HepG2 (cell line): ENCODE results near the gene COPS7B. TPM values are rescaled to one million over a fixed set of nuclear protein-coding genes. Genes with fewer than 3 reads are reported as not detected.
A peak's percentile ranks its signal among the peaks of the same experiment; 100 is the strongest.

Experiments
- GTF2F1 ChIP-seq: fragments of 150-350 bp; IDR thresholded peaks from 2 replicates; pipeline ENCODE4 v1.6.1; 2014; ENCODE audit warnings: low read length
- SP140L ChIP-seq: sonication (generic); formaldehyde crosslinking; IDR thresholded peaks from 2 replicates; pipeline ENCODE4 v1.4.0; 2020; ENCODE audit warnings: missing genetic modification reagents, borderline replicate concordance
- SP2 ChIP-seq: sonication (generic); formaldehyde crosslinking; IDR thresholded peaks from 2 replicates; pipeline ENCODE4 v1.5.1; 2020; ENCODE audit warnings: mild to moderate bottlenecking, missing genetic modification reagents
- YEATS4 ChIP-seq: sonication (generic); formaldehyde crosslinking; IDR thresholded peaks from 2 replicates; pipeline ENCODE4 v1.4.0; 2020; ENCODE audit warnings: missing genetic modification reagents, borderline replicate concordance
- ZNF264 ChIP-seq: sonication (generic); formaldehyde crosslinking; IDR thresholded peaks from 2 replicates; pipeline ENCODE4 v1.4.0; 2020; ENCODE audit warnings: missing genetic modification reagents
- ZNF317 ChIP-seq: sonication (generic); formaldehyde crosslinking; IDR thresholded peaks from 2 replicates; pipeline ENCODE4 v1.5.0; 2020; ENCODE audit warnings: mild to moderate bottlenecking, missing genetic modification reagents
- polyA plus RNA-seq, 8 experiments: library from polyadenylated mRNA; depleted of rRNA in 3 of 8; stranded (reverse) in 7 of 8; unstranded in 1 of 8; fragments of >200 nt; fragmentation: Illumina TruSeq in 4 of 8; extraction: Trizol in 4 of 8; gene quantifications; 2 replicates each; pipeline versions ENCODE4 v1.2.1 to v1.2.3, GENCODE V29; 2011 to 2016; ENCODE audit warnings: low read depth in 4 of 8, missing spikeins in 1 of 8, mixed read lengths in 1 of 8; ENCODE audit not compliant: insufficient read depth in 1 of 8
- total RNA-seq, 5 experiments: library from RNA; depleted of rRNA; stranded (reverse); fragments of >200 nt; fragmentation: Illumina TruSeq; extraction: Trizol; gene quantifications; 2 replicates each; pipeline ENCODE4 v1.2.3, GENCODE V29; 2016; ENCODE audit warnings: low read depth in 1 of 5
- TF ChIP-seq, protein P1 (sequence below): sonication (generic); formaldehyde crosslinking; IDR thresholded peaks from 2 replicates; pipeline ENCODE4 v1.4.0; 2020; ENCODE audit warnings: mild to moderate bottlenecking, missing genetic modification reagents
- TF ChIP-seq, protein P2 (sequence below): sonication (generic); formaldehyde crosslinking; IDR thresholded peaks from 2 replicates; pipeline ENCODE4 v1.9.0; 2021; ENCODE audit warnings: missing genetic modification reagents, borderline replicate concordance
- TF ChIP-seq, protein P3 (sequence below): sonication (generic); formaldehyde crosslinking; IDR thresholded peaks from 2 replicates; pipeline ENCODE4 v1.5.1; 2020; ENCODE audit warnings: mild to moderate bottlenecking, missing genetic modification reagents, moderate library complexity
- TF ChIP-seq, protein P4 (sequence below): sonication (generic); formaldehyde crosslinking; IDR thresholded peaks from 2 replicates; pipeline ENCODE4 v1.5.0; 2020; ENCODE audit warnings: missing genetic modification reagents, mild to moderate bottlenecking, borderline replicate concordance
- TF ChIP-seq, protein P5 (sequence below): IDR thresholded peaks from 2 replicates; pipeline ENCODE4 v1.6.1; 2016; ENCODE audit warnings: missing compliant biosample characterization, missing genetic modification reagents, borderline replicate concordance
- TF ChIP-seq, protein P6 (sequence below): sonication (generic); formaldehyde crosslinking; IDR thresholded peaks from 2 replicates; pipeline ENCODE4 v1.4.0; 2020; ENCODE audit warnings: missing genetic modification reagents
- TF ChIP-seq, protein P7 (sequence below): sonication (generic); formaldehyde crosslinking; IDR thresholded peaks from 2 replicates; pipeline ENCODE4 v1.9.0; 2021; ENCODE audit warnings: missing genetic modification reagents, borderline replicate concordance

The COPS7B gene
- total and polyA plus RNA-seq, 2 of the 13 experiments (the other 11 are each of a cell fraction or from before 2014, with no cell fraction given) = 30.6 to 62.7 TPM

DNA sequence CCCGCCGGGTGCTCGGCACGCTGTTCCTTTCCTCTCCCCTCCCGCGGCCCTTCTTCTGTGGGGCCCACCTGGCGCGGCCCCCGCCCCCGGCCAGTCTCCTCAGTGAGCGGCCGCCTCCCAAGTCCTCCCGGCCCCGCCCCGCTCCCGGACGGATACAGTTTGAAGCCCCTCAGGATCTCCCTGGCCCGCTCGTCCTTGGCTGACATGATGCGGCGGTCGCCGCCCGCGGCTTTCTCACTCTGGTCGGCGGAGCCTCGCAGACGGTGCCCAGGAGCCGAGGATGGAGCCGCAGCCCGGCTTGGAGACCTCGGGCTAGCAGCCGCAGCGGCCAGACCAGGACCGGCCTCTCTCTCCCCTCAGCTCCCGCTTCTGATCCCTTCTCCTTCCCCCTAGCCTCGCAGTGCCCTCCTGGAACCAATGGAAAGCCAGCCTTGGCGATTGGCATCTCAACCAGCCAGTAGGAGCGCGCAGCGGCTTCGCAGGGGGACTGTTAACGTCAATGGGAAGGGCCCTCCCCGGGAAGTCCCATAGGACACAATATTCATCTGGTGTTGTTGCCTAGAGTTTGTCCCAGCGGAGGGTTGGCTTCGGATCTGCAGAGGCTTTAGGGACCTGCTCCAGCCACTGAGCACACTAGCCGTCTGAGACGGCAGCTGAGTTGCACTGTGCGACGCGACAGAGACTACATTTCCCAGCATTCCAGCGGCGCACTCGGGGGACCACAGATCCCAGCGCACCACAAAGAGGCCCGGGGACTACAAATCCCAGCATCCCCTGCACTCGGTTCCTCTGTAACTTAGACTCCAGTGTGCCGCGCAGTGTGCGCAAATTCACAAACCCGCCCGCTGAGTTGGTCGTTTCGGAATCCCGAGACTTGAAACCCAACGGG is 5.1 kb upstream of the COPS7B start, which contains the start of gene PDE6D (continued):
- TF ChIP-seq, protein P1, sequence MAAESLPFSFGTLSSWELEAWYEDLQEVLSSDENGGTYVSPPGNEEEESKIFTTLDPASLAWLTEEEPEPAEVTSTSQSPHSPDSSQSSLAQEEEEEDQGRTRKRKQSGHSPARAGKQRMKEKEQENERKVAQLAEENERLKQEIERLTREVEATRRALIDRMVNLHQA (CRISPR knock-in tag) = no peak
- TF ChIP-seq, protein P2, sequence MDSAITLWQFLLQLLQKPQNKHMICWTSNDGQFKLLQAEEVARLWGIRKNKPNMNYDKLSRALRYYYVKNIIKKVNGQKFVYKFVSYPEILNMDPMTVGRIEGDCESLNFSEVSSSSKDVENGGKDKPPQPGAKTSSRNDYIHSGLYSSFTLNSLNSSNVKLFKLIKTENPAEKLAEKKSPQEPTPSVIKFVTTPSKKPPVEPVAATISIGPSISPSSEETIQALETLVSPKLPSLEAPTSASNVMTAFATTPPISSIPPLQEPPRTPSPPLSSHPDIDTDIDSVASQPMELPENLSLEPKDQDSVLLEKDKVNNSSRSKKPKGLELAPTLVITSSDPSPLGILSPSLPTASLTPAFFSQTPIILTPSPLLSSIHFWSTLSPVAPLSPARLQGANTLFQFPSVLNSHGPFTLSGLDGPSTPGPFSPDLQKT = 0 out of 2 replicates have a peak, but pooled peaks have one; percentile 30
- TF ChIP-seq SP2 (peak; percentile 100), YEATS4 (peak; percentile 75; the same call in 1 of the 2 replicates), ZNF264 (CRISPR knock-in tag) (0 out of 2 replicates have a peak, but pooled peaks have one; percentile 31), SP140L (CRISPR knock-in tag) (no peak), ZNF317 (CRISPR knock-in tag) (peak; percentile 76; the same call in 1 of the 2 replicates), GTF2F1 (0 out of 2 replicates have a peak, but pooled peaks have one; percentile 10)
- TF ChIP-seq, protein P3, sequence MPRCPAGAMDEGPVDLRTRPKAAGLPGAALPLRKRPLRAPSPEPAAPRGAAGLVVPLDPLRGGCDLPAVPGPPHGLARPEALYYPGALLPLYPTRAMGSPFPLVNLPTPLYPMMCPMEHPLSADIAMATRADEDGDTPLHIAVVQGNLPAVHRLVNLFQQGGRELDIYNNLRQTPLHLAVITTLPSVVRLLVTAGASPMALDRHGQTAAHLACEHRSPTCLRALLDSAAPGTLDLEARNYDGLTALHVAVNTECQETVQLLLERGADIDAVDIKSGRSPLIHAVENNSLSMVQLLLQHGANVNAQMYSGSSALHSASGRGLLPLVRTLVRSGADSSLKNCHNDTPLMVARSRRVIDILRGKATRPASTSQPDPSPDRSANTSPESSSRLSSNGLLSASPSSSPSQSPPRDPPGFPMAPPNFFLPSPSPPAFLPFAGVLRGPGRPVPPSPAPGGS (CRISPR knock-in tag) = peak; percentile 44; the same call in 1 of the 2 replicates
- TF ChIP-seq, protein P4, sequence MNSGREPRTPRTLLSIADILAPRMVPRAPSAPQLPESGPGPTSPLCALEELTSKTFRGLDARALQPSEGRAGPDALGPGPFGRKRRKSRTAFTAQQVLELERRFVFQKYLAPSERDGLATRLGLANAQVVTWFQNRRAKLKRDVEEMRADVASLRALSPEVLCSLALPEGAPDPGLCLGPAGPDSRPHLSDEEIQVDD (CRISPR knock-in tag) = peak; percentile 72; the same call in 1 of the 2 replicates
- TF ChIP-seq, protein P5, sequence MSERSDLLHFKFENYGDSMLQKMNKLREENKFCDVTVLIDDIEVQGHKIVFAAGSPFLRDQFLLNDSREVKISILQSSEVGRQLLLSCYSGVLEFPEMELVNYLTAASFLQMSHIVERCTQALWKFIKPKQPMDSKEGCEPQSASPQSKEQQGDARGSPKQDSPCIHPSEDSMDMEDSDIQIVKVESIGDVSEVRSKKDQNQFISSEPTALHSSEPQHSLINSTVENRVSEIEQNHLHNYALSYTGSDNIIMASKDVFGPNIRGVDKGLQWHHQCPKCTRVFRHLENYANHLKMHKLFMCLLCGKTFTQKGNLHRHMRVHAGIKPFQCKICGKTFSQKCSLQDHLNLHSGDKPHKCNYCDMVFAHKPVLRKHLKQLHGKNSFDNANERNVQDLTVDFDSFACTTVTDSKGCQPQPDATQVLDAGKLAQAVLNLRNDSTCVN (CRISPR knock-in tag) = no peak; the same call in 1 of the 2 replicates
- TF ChIP-seq, protein P6, sequence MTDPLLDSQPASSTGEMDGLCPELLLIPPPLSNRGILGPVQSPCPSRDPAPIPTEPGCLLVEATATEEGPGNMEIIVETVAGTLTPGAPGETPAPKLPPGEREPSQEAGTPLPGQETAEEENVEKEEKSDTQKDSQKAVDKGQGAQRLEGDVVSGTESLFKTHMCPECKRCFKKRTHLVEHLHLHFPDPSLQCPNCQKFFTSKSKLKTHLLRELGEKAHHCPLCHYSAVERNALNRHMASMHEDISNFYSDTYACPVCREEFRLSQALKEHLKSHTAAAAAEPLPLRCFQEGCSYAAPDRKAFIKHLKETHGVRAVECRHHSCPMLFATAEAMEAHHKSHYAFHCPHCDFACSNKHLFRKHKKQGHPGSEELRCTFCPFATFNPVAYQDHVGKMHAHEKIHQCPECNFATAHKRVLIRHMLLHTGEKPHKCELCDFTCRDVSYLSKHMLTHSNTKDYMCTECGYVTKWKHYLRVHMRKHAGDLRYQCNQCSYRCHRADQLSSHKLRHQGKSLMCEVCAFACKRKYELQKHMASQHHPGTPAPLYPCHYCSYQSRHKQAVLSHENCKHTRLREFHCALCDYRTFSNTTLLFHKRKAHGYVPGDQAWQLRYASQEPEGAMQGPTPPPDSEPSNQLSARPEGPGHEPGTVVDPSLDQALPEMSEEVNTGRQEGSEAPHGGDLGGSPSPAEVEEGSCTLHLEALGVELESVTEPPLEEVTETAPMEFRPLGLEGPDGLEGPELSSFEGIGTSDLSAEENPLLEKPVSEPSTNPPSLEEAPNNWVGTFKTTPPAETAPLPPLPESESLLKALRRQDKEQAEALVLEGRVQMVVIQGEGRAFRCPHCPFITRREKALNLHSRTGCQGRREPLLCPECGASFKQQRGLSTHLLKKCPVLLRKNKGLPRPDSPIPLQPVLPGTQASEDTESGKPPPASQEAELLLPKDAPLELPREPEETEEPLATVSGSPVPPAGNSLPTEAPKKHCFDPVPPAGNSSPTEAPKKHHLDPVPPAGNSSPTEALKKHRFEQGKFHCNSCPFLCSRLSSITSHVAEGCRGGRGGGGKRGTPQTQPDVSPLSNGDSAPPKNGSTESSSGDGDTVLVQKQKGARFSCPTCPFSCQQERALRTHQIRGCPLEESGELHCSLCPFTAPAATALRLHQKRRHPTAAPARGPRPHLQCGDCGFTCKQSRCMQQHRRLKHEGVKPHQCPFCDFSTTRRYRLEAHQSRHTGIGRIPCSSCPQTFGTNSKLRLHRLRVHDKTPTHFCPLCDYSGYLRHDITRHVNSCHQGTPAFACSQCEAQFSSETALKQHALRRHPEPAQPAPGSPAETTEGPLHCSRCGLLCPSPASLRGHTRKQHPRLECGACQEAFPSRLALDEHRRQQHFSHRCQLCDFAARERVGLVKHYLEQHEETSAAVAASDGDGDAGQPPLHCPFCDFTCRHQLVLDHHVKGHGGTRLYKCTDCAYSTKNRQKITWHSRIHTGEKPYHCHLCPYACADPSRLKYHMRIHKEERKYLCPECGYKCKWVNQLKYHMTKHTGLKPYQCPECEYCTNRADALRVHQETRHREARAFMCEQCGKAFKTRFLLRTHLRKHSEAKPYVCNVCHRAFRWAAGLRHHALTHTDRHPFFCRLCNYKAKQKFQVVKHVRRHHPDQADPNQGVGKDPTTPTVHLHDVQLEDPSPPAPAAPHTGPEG = peak; percentile 64; the same call in 1 of the 2 replicates
- TF ChIP-seq, protein P7, sequence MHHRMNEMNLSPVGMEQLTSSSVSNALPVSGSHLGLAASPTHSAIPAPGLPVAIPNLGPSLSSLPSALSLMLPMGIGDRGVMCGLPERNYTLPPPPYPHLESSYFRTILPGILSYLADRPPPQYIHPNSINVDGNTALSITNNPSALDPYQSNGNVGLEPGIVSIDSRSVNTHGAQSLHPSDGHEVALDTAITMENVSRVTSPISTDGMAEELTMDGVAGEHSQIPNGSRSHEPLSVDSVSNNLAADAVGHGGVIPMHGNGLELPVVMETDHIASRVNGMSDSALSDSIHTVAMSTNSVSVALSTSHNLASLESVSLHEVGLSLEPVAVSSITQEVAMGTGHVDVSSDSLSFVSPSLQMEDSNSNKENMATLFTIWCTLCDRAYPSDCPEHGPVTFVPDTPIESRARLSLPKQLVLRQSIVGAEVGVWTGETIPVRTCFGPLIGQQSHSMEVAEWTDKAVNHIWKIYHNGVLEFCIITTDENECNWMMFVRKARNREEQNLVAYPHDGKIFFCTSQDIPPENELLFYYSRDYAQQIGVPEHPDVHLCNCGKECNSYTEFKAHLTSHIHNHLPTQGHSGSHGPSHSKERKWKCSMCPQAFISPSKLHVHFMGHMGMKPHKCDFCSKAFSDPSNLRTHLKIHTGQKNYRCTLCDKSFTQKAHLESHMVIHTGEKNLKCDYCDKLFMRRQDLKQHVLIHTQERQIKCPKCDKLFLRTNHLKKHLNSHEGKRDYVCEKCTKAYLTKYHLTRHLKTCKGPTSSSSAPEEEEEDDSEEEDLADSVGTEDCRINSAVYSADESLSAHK = no peak
